ENCODE data around the gene KCNE5.
"Not testable (repeated sequence)": the region's sequence is repeated elsewhere in the genome, so short reads cannot be mapped to it uniquely, and the experiment has no call there.

Gene KCNE5

GRCh38 chrX:109624641-109625616 lies at the start of gene KCNE5:
TSS of gene KCNE5 (minus strand) at chrX:109625172. CDS start at chrX:109625020, 152 bp downstream.
- no peak for DNase-seq (ENCODE audit: low spot score)

- no peak for DNase-seq (ENCODE audit: low spot score)
Measured at GRCh38 chrX:109672239-109672638, 47.3 kb upstream of the KCNE5 start.

- not testable (repeated sequence) for DNase-seq (ENCODE audit: low spot score)
Measured at GRCh38 chrX:109671170-109671569, 46.2 kb upstream of the KCNE5 start.

- DNase-seq (ENCODE audit: low spot score): no peak
Measured at GRCh38 chrX:109667986-109668385, 43.0 kb upstream of the KCNE5 start.

GRCh38 chrX:109660435-109661143 lies 35.6 kb upstream of the KCNE5 start:
- no peak for DNase-seq (ENCODE audit: low spot score)

GRCh38 chrX:109658391-109658790 lies 33.4 kb upstream of the KCNE5 start:
- no peak for DNase-seq (ENCODE audit: low spot score)

GRCh38 chrX:109657364-109657763 lies 32.4 kb upstream of the KCNE5 start:
- DNase-seq (ENCODE audit: low spot score): not testable (repeated sequence)

GRCh38 chrX:109656774-109657173 lies 31.8 kb upstream of the KCNE5 start:
- DNase-seq (ENCODE audit: low spot score): no peak

GRCh38 chrX:109655502-109656201 lies 30.7 kb upstream of the KCNE5 start:
- DNase-seq (ENCODE audit: low spot score): no peak

GRCh38 chrX:109654516-109655109 lies 29.6 kb upstream of the KCNE5 start:
- no peak for DNase-seq (ENCODE audit: low spot score)

- not testable (repeated sequence) for DNase-seq (ENCODE audit: low spot score)
Measured at GRCh38 chrX:109644671-109645070, 19.7 kb upstream of the KCNE5 start.

- no peak for DNase-seq (ENCODE audit: low spot score)
Measured at GRCh38 chrX:109643687-109644086, 18.7 kb upstream of the KCNE5 start.

- no peak for DNase-seq (ENCODE audit: low spot score)
Measured at GRCh38 chrX:109638158-109638557, 13.2 kb upstream of the KCNE5 start.

- not testable (repeated sequence) for DNase-seq (ENCODE audit: low spot score)
Measured at GRCh38 chrX:109637477-109637876, 12.5 kb upstream of the KCNE5 start.

GRCh38 chrX:109635146-109635545 lies 10.2 kb upstream of the KCNE5 start:
- DNase-seq (ENCODE audit: low spot score): peak; percentile 54

GRCh38 chrX:109632906-109633504 lies 8.0 kb upstream of the KCNE5 start:
- peak; percentile 20 for DNase-seq (ENCODE audit: low spot score)

- DNase-seq (ENCODE audit: low spot score): no peak
Measured at GRCh38 chrX:109629310-109629709, 4.3 kb upstream of the KCNE5 start.

- DNase-seq (ENCODE audit: low spot score): no peak
Measured at GRCh38 chrX:109626637-109627036, 1.7 kb upstream of the KCNE5 start.

- no peak for DNase-seq (ENCODE audit: low spot score)
Measured at GRCh38 chrX:109623997-109624396, 975 bp downstream of the KCNE5 start.

- DNase-seq (ENCODE audit: low spot score): no peak
Measured at GRCh38 chrX:109622270-109622669, 2.7 kb downstream of the KCNE5 start.

GRCh38 chrX:109619771-109620170 lies 5.2 kb downstream of the KCNE5 start:
- no peak for DNase-seq (ENCODE audit: low spot score)

GRCh38 chrX:109614951-109615350 lies 10.0 kb downstream of the KCNE5 start:
- no peak for DNase-seq (ENCODE audit: low spot score)
